Panc1 (cell line): ENCODE measurements around the gene MBD3L2.

ENCODE experiments used
- CTCF ChIP-seq: fragments of 450-650 bp; IDR thresholded peaks from 2 replicates; pipeline ENCODE4 v1.5.1; 2017; ENCODE audit warnings: mild to moderate bottlenecking
- POLR2AphosphoS5 ChIP-seq: IDR thresholded peaks from 2 replicates; pipeline ENCODE4 v1.6.1; 2012; ENCODE audit warnings: mild to moderate bottlenecking, low read depth, low read length, moderate library complexity
- REST ChIP-seq, 2 experiments: IDR thresholded peaks; 2 replicates each; pipeline ENCODE4 v1.6.1; 2011 to 2012; ENCODE audit warnings: low read depth in 2 of 2, control low read depth in 1 of 2, low read length in 1 of 2, mild to moderate bottlenecking in 1 of 2, moderate library complexity in 1 of 2; ENCODE audit not compliant: insufficient read depth in 1 of 2
- SIN3A ChIP-seq: IDR thresholded peaks from 2 replicates; pipeline ENCODE4 v1.6.1; 2012; ENCODE audit warnings: low read depth, mild to moderate bottlenecking, low read length, moderate library complexity, borderline replicate concordance; ENCODE audit not compliant: insufficient read depth
- TCF7L2 ChIP-seq: IDR thresholded peaks from 2 replicates; pipeline ENCODE4 v1.6.1; 2011; ENCODE audit warnings: mild to moderate bottlenecking, low read depth, low read length, inconsistent platforms

GRCh38 chr19:7068599-7068998, 19.5 kb downstream of the MBD3L2 start:
- TF ChIP-seq CTCF (no peak), SIN3A (no peak), POLR2AphosphoS5 (no peak), REST (IDR thresholded peaks at IDR 0.05; ENCODE audit: insufficient read depth in 1 of 2, low read depth in 2 of 2, low read length in 1 of 2) (no peak), TCF7L2 (no peak)
